CD4-positive, alpha-beta T cell (primary cell): ENCODE data around the gene MRPS26. TPM values are rescaled to one million over a fixed set of nuclear protein-coding genes. Genes with fewer than 3 reads are reported as not detected.

Experiments
- ATAC-seq: fragments of 200-7000 bp; cut with Tn5 transposase; one replicate; pipeline ENCODE4 v1.10.0; 2022; ENCODE audit warnings: mild to moderate bottlenecking; ENCODE audit not compliant: poor library complexity
- CTCF ChIA-PET: fragments of 350-600 bp; sonication (Branson Sonifier 250); formaldehyde crosslinking; loops from one replicate; lab custom pipeline; 2021; ENCODE audit warnings: antibody characterized with exemption, inconsistent platforms; lab: Charles Lee
- POLR2A ChIA-PET: fragments of 350-600 bp; sonication (Branson Sonifier 250); formaldehyde crosslinking; loops from one replicate; lab custom pipeline; 2021; ENCODE audit warnings: antibody characterized with exemption, inconsistent platforms; lab: Charles Lee
- DNase-seq, 14 experiments: peaks; one replicate each; pipeline ENCODE4 v3.0.0-alpha.2; 2013 to 2020; ENCODE audit warnings: mixed read lengths in 2 of 14
- H3K27ac ChIP-seq, 2 donors: one replicate each; pipeline versions ENCODE4 v1.5.1 to v1.7.0; 2013; ENCODE audit warnings: low read length in 2 of 2, low read depth in 1 of 2, mild to moderate bottlenecking in 1 of 2
- H3K27me3 ChIP-seq, 2 experiments: 1 replicate in 1 of 2; 2 replicates in 1 of 2; pipeline versions ENCODE4 v1.6.1 to v1.7.0; 2013; ENCODE audit warnings: low read length in 2 of 2, control low read depth in 1 of 2, mild to moderate bottlenecking in 1 of 2, moderate library complexity in 1 of 2; ENCODE audit not compliant: insufficient read depth in 2 of 2, control insufficient read depth in 1 of 2
- H3K36me3 ChIP-seq: one replicate; pipeline ENCODE4 v1.6.1; 2013; ENCODE audit warnings: low read length, control low read depth; ENCODE audit not compliant: insufficient read depth
- H3K4me1 ChIP-seq: one replicate; pipeline ENCODE4 v1.6.1; 2013; ENCODE audit warnings: low read length, control low read depth; ENCODE audit not compliant: insufficient read depth
- H3K4me3 ChIP-seq: one replicate; pipeline ENCODE4 v1.5.1; 2013; ENCODE audit warnings: mild to moderate bottlenecking, low read length, moderate library complexity
- H3K9me3 ChIP-seq, 2 experiments: 1 replicate in 1 of 2; 2 replicates in 1 of 2; pipeline versions ENCODE4 v1.6.1 to v1.7.0; 2013; ENCODE audit warnings: low read length in 2 of 2, mild to moderate bottlenecking in 2 of 2, control low read depth in 1 of 2, moderate library complexity in 1 of 2; ENCODE audit not compliant: control insufficient read depth in 1 of 2, insufficient read depth in 1 of 2
- H3K27ac Mint-ChIP-seq: one replicate; pipeline ENCODE4 v1.8.0; 2020; ENCODE audit warnings: mixed read lengths
- H3K27me3 Mint-ChIP-seq: one replicate; pipeline ENCODE4 v1.8.0; 2021; ENCODE audit warnings: mixed read lengths
- H3K36me3 Mint-ChIP-seq: one replicate; pipeline ENCODE4 v1.8.0; 2021; ENCODE audit warnings: low read depth, mixed read lengths
- H3K4me1 Mint-ChIP-seq: one replicate; pipeline ENCODE4 v1.8.0; 2021; ENCODE audit warnings: low read depth, mixed read lengths
- H3K4me3 Mint-ChIP-seq: one replicate; pipeline ENCODE4 v1.8.0; 2020; ENCODE audit warnings: mild to moderate bottlenecking, mixed read lengths
- H3K9me3 Mint-ChIP-seq: one replicate; pipeline ENCODE4 v1.8.0; 2020; ENCODE audit warnings: mixed read lengths
- intact Hi-C, 2 experiments: fragments of 100-400 bp; cut with DNase I in 1 of 2; cut with micrococcal nuclease in 1 of 2; formaldehyde crosslinking; loops; one replicate each; pipeline versions ENCODE4 v1.15.1 to v1.9.0; 2023 to 2025; cut with DNase I, micrococcal nuclease
- total RNA-seq, 174 experiments: library from RNA in 2 of 174; stranded (reverse) in 2 of 174; gene quantifications; one replicate each; pipeline ENCODE4 v1.2.3 and lab custom pipeline; 2021 to 2026
- TF ChIP-seq, protein P1 (sequence below): fragments of 200-600 bp; IDR thresholded peaks from one replicate; pipeline ENCODE4 v1.8.0; 2022; ENCODE audit warnings: antibody characterized with exemption, mild to moderate bottlenecking

Gene MRPS26
- total RNA-seq, 2 experiments from 2014 or later, result 19.3 to 22.7 TPM

DNA sequence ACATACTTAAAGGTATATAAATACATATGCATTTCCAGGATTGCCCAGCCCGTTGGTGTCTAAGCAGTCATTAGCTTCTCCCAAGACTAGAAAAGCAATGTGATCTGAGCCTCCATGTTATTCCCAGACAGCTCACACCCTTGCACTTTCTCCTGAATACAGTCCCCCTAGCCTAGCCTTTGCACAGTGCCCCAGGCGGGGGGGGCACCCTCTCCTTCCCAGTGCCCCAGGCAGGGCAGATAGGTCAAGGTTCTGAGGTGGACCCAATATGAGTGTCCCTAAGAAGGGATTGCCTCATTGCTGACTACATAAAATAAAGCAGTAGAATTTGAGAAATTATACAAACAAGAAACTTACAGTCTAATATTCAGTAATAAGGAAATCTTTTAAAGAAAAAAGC lies 17.9 kb upstream of the MRPS26 start:
- Mint-ChIP-seq H3K27me3 (no peaks in the 10 kb centered on the region), H3K36me3 (peaks cover 70% of the 10 kb centered on the region), H3K4me1 (no peaks in the 10 kb centered on the region), H3K9me3 (no peaks in the 10 kb centered on the region), H3K27ac (no peak overlapping the region), H3K4me3 (no peak overlapping the region)
- Histone ChIP-seq H3K4me1 (no peaks in the 10 kb centered on the region), H3K27ac (no peak overlapping the region), H3K36me3 (peaks cover 63% of the 10 kb centered on the region), H3K4me3 (no peak overlapping the region), H3K27me3 (no peaks in the 10 kb centered on the region), H3K9me3 (no peaks in the 10 kb centered on the region)
- ChIA-PET CTCF (no interaction called here), POLR2A (no interaction called here)
- intact Hi-C loops, result no loop called here
- DNase-seq, result no peak
- TF ChIP-seq, protein P1, sequence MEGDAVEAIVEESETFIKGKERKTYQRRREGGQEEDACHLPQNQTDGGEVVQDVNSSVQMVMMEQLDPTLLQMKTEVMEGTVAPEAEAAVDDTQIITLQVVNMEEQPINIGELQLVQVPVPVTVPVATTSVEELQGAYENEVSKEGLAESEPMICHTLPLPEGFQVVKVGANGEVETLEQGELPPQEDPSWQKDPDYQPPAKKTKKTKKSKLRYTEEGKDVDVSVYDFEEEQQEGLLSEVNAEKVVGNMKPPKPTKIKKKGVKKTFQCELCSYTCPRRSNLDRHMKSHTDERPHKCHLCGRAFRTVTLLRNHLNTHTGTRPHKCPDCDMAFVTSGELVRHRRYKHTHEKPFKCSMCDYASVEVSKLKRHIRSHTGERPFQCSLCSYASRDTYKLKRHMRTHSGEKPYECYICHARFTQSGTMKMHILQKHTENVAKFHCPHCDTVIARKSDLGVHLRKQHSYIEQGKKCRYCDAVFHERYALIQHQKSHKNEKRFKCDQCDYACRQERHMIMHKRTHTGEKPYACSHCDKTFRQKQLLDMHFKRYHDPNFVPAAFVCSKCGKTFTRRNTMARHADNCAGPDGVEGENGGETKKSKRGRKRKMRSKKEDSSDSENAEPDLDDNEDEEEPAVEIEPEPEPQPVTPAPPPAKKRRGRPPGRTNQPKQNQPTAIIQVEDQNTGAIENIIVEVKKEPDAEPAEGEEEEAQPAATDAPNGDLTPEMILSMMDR, result no peak
- ATAC-seq, result no peak

DNA sequence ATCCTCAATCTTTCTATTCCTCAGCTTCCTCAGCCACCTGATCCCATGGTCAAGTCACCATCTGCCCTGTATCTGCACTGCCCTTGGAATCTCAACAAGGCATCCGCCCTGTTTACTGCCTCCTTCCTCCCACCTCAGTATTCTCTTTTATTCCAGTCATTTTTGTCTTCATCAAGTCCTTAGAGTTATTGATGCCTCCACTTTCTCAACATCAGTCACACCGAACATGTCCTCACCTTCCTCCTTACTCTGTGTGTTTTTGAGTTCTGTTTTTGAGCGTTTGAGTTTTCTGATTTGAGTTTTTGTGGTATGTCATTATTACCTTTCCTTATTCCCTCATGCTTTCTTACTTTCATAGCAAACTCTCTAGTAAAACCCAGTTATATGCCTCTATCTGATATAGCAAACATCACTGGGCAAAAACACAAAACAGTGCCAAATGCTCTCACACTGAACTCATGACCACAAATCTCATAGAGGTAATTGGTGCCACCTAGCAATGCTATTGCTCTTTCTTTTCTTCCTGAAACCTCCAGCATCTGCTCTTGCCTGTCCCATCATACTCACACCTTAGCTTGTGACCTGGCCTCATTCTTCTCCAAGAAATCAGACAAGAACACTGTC lies 14.2 kb upstream of the MRPS26 start:
- Mint-ChIP-seq H3K27me3 (no peaks in the 10 kb centered on the region), H3K9me3 (no peaks in the 10 kb centered on the region), H3K36me3 (peaks cover 65% of the 10 kb centered on the region), H3K4me1 (no peaks in the 10 kb centered on the region), H3K27ac (no peak overlapping the region), H3K4me3 (no peak overlapping the region)
- no peak for ATAC-seq
- DNase-seq, result no peak
- peaks cover 67% of the 10 kb centered on the region for H3K36me3 ChIP-seq
- TF ChIP-seq, protein P1, result no peak
- CTCF ChIA-PET, result no interaction called here
- H3K27me3 ChIP-seq, result no peaks in the 10 kb centered on the region
- POLR2A ChIA-PET, result no interaction called here
- H3K4me1 ChIP-seq, result no peaks in the 10 kb centered on the region
- no peak overlapping the region for H3K4me3 ChIP-seq
- H3K27ac ChIP-seq, result no peak overlapping the region
- no peaks in the 10 kb centered on the region for H3K9me3 ChIP-seq
- intact Hi-C loops, result no loop called here

DNA sequence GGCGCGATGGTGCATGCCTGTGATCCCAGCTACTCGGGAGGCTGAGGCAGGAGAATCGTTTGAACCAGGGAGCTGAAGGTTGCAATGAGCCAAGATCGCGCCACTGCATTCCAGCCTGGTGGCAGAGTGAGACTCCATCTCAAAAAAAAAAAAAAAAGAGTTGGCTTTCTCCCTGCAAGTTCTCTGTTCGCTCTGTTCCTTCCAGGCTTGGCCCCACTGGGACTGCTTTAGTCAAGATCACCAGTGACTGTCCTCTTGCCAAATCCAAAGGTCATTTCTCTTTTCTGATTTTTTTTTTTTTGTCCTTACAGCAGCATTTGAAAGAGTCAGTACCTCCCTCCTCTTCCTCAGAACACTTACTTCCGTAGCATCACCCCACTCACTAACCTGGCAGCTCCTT lies 13.2 kb upstream of the MRPS26 start:
- Mint-ChIP-seq H3K4me1 (no peaks in the 10 kb centered on the region), H3K9me3 (no peaks in the 10 kb centered on the region), H3K27me3 (no peaks in the 10 kb centered on the region), H3K36me3 (peaks cover 65% of the 10 kb centered on the region), H3K4me3 (no peak overlapping the region), H3K27ac (no peak overlapping the region)
- Histone ChIP-seq H3K27ac (no peak overlapping the region), H3K4me1 (no peaks in the 10 kb centered on the region), H3K27me3 (no peaks in the 10 kb centered on the region), H3K36me3 (peaks cover 67% of the 10 kb centered on the region), H3K9me3 (no peaks in the 10 kb centered on the region), H3K4me3 (no peak overlapping the region)
- no peak for ATAC-seq
- ChIA-PET POLR2A (no interaction called here), CTCF (no interaction called here)
- intact Hi-C loops, result no loop called here
- no peak for DNase-seq
- TF ChIP-seq, protein P1, result no peak
